GM12892 (cell line): Measurements from ENCODE around the gene TADA2B.

Experiments used
- POLR2A ChIP-seq: IDR thresholded peaks from 2 replicates; pipeline ENCODE4 v1.6.1; 2011; ENCODE audit warnings: low read depth, low read length, control low read depth
- POLR2AphosphoS5 ChIP-seq: IDR thresholded peaks from 2 replicates; pipeline ENCODE4 v1.6.1; 2011; ENCODE audit warnings: low read depth, low read length, control low read depth

DNA sequence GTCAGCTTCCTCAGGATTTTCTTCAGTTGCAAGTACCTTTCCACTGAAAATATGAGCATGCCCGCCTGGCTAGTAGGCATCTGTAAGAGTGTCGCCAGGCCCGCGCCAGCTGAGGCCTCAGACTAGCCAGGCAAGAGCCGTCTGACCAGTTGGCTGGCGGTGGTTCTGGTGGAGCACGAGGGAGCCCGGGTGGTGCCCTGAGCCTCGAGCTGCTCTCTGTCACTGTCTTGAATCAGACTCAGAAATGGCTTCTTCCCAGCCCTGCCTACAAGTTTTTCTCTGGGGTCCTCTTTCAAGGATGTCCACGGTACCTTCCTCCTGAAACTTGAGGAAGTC is 12.8 kb downstream of the TADA2B start:
- TF ChIP-seq POLR2A = no peak
- TF ChIP-seq POLR2AphosphoS5 = no peak
